NAMALWA (cell line): Measurements from ENCODE around the gene GNA14.
"Not testable (repeated sequence)": the region's sequence is repeated elsewhere in the genome, so short reads cannot be mapped to it uniquely, and the experiment has no call there.

ENCODE experiments used
- DNase-seq: peaks from one replicate; pipeline ENCODE4 v3.0.0-alpha.2; 2015; ENCODE audit warnings: low spot score

The GNA14 gene

GRCh38 chr9:77648234-77649108, at the start of gene GNA14:
TSS of gene GNA14 (minus strand) at chr9:77648322. CDS start at chr9:77647793, 529 bp downstream.
- DNase-seq, result no peak

- DNase-seq, result no peak
Observed at GRCh38 chr9:77697238-77697984, 49.3 kb upstream of the GNA14 start.

DNA sequence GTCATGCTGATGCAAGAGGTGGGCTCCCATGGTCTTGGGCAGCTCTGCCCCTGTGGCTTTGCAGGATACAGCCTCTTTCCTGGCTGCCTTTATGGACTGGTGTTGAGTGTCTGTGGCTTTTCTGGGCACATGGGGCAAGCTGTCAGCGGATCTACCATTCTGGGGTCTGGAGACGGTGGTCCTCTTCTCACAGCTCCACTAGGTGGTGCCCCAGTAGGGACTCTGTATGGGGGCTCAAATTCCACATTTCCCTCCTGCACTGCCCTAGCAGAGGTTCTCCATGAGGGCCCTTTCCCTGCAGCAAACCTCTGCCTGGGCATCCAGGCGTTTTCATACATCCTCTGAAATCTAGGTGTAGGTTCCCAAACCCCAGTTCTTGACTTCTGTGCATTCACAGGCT, 42.6 kb upstream of the GNA14 start:
- not testable (repeated sequence) for DNase-seq

- not testable (repeated sequence) for DNase-seq
Observed at GRCh38 chr9:77690119-77690518, 42.0 kb upstream of the GNA14 start.

DNA sequence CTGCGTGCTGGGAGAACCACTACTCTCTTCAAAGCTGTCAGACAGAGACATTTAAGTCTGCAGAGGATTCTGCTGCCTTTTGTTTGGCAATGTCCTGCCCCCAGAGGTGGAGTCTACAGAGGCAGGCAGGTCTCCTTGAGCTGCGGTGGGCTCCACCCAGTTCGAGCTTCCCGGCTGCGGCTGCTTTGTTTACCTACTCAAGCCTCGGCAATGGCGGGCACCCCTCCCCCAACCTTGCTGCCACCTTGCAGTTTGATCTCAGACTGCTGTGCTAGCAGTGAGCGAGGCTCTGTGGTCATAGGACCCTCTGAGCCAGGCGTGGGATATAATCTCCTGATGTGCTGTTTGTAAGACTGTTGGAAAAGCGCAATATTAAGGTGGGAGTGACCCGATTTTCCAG, 39.6 kb upstream of the GNA14 start:
- DNase-seq, result not testable (repeated sequence)

- no peak for DNase-seq
Observed at GRCh38 chr9:77680581-77680980, 32.5 kb upstream of the GNA14 start.

DNA sequence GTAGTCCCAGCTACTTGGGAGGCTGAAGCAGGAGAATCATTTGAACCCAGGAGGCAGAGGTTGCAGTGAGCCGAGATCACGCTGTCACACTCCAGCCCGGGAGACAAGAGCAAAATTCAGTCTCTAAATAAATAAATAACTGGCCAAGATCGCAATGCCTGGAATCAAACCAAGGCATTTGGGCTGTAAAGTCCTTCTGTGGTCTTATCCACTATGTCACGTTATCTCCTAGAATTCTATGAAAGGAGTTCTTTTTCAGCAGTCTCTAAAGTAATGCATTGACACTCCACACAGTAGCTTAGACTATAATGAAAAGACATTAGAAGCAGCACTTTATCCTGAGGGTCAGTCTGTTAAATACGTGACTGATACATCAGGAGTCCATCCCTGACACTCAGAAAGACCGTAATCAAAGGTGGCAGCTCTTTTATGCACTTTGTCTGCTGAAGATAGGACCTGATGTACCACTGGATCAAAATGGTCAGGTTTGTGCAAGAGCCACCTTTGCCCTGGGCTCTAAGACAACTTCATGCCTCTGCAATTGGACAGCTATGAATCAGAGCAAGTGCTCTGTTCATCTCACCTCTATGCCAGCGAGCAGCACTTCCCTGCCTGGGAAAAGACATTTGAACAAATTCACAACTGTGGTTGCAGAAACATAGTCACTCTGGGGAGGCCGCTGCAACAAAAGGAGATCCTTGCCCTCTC, 31.7 kb upstream of the GNA14 start:
- no peak for DNase-seq

DNA sequence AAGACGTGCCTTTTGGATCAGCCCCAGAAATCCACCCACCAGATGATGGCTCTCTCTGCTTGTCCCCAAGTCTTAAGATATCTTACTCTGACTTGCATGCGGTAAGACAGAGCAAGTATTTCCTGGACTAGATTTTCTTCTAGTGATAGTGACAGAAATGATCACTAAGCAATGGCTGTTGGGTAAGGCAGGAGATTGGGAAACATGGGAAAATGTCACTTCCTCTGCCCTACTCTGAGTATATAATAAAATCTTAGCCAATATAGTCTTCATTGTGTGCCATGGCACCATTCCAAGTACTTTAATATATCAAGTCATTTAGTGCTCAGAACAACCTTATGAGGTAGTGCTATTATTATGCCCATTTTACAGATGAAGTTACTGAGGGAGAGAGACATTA, 31.0 kb upstream of the GNA14 start:
- no peak for DNase-seq

- DNase-seq, result no peak
Observed at GRCh38 chr9:77677957-77678535, 29.9 kb upstream of the GNA14 start.

- no peak for DNase-seq
Observed at GRCh38 chr9:77677397-77677796, 29.3 kb upstream of the GNA14 start.

DNA sequence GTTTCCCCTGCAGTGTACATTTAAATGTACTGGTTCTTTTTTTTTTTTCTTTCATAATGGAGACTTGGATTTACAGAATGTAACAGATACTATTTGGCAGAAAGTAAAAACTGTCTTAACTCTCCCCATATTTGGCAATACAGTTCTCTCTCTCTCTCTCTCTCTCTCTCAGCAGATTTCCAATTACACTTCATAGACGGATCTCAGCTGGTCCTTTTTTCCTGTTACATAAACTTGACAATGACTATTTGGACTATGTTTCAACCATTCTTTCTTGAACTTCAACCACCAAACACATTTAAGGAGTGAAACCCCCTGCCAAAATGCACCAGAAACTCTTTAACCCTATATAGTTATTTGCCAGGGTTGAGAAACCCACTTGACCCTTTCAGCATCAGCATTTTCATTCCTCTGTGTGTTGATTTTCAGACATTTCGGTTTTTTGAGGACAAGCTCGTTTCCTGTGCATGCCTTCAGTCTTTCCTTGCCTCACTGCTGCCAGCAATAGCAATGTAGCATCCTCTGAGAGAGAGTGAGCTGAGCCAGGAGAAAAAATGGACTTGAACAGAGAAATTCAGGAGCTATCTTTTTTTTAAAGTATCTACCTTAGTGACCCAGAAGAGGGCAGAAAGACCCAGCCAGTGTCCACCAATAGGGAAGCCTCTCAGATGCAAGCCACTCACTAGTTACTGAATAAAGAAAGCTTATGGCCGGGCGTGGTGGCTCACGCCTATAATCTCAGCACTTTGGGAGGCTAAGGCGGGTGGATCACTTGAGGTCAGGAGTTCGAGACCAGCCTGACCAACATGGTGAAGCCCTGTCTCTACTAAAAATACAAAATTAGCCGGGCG, 26.0 kb upstream of the GNA14 start:
- no peak for DNase-seq

GRCh38 chr9:77672183-77672582, 24.1 kb upstream of the GNA14 start:
- DNase-seq, result no peak

- DNase-seq, result no peak
Observed at GRCh38 chr9:77667151-77667550, 19.0 kb upstream of the GNA14 start.

DNA sequence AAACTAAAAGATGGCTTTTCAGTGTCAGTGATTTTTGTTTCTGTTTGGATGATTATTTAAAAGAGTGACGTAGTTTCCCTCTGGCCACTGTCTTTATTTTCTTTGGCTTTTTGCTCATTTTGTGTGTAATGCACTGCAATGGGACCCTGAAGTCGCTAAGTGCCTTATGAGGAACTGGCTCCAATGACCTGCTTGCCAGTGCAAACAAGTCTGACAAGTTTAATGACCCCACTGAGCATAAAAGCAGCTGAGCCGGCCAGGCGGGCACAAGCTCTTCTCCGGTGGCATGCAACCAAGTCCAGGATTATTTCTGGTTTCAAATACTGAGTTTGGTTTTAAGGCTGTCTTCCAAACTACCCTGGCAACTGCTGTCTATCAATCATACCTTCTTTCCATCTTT, 15.6 kb upstream of the GNA14 start:
- no peak for DNase-seq

DNA sequence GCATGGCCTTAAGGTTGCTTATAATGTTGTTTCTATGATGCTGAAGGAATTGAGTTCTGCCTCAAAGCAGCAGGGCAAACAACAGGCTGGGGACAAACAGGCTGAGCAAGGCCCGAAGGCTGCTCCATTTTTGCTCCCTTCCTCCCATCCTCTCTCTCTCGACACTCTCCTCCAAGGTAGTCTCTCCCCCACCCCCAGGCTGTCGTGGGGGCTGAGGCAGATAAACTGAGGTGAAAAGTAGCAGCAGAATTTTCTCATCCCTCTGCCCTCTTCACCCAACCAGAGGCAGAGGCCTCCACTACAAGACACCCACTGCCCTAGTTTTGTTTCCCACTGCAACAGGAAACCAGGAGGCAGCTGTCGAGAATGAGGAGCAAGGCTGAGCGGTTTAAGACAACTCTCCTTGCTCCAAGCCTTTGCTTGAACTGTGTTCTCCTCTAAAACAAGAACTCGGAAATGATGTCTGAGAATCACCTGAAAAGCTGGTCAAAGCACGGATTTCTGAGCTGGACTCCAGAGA, 13.5 kb upstream of the GNA14 start:
- no peak for DNase-seq

- DNase-seq, result no peak
Observed at GRCh38 chr9:77659926-77660325, 11.8 kb upstream of the GNA14 start.

DNA sequence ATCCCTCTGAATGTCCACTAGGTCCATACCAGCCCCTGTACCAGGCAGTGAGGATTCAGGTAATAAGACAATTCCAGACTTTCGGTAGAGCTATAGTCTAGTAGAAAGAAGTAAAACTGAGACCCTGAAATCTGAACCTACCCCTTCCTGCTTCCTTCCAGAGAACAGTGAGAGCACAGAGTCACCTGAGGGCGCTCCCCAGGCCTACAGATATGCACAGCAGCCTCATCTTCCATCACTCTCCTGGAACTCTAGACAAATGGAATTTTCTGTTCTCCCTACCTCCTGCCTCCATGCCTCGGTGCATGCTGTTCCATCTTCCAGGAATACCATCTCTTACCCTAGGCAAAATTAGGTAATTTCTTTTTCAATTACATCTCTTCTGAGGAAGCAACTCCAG, 3.1 kb upstream of the GNA14 start:
- DNase-seq, result no peak

DNA sequence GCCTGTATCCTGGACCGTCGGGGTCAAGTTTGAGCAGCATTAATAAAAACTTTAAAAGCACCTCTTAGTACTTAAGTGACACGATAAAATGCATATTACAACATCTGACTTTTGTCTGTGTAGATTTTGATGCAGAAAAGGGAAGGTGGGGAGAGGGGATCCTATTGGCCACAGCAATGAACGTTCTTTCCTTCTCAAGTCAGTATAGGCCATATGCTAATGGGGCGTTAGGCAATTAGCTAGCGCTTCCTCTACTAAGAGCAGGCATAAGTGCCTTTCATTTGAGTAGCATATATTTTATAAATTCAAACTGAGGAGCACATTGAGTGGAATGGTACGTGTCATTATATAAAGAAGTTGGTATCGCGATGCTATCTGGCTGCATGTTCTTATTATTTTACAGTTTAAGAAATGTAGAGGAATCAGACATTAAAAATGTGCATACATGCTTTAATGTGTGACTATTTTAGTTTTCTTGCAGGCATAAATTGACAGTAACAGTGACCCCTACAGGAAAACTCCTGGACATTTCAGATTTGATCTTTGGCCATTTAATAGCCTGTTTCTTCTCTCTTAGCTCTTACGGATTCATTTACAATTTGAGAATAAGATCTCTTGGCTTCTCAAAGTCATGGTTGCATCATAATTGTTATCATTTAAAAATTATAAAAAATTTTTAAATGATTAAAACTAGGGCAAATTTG, 1.1 kb upstream of the GNA14 start:
- peak; percentile 10 for DNase-seq

DNA sequence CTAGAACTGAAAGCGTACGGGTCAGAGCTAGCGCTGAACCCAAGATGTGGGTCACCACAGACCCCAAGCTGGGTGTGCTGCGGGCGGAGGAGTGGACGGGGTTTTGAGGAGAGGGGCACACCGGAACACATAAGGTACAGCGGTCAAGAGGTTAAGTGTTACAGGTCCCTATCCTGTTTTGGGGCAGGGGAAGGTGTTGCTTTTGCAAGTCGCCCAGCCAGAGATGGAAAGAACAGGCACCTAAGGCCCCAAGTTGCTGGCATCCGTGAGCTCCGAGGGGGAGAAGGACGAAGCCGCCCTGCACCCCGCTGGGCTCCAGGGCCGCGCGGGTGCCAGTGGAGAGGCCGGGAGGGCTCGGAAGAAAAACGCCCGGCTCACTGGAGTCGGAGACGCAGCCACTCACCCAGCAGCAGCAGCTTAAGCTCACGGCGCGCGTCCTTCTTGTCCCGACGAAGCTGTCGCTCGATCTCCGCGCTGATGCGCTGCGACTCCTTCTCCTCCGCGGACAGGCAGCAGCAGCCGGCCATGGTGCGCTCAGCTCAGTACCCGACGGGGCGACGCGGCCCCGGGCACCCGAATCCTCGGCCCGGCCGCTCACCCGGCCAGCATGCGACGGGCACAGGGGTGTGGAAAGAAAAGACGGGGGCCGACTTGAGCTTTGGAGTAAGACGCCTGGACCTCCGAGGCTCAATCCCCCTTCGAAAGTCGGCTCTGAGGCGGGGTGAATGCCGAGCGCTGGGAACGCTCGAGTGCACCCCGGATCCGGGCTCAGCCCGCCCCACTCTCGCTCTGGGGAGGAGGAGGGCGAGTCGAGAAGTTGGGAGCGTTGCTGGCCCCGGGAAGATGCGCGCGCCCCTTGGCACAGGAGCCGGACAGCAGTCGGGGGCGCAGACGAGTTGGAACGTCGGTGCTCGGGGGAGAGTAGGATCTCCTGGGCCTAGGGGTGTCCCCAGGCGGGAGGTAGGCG, 572 bp downstream of the GNA14 start:
- no peak for DNase-seq
